Measurements from ENCODE around the gene EME2. TPM values are rescaled to one million over a fixed set of nuclear protein-coding genes. Genes with fewer than 3 reads are reported as not detected.

EME2 gene
- total RNA-seq, 1 experiment from 2014 or later: 63.6 TPM

GRCh38 chr16:1807626-1808025 lies 35.0 kb downstream of the EME2 start:
- TF ChIP-seq CTCF (conservative IDR thresholded peaks at IDR 0.05): no peak
- Mint-ChIP-seq H3K27ac (no peak overlapping the region), H3K9me3 (peaks cover 2 to 4% of the 10 kb centered on the region in 2 experiments; a peak in 2 of 5 replicates), H3K4me1 (no peaks in the 10 kb centered on the region), H3K4me3 (no peak overlapping the region), H3K27me3 (ENCODE audit: low read depth) (no peaks in the 10 kb centered on the region), H3K36me3 (ENCODE audit: insufficient read depth in 1 of 3, low read depth in 3 of 3) (peaks cover 15 to 32% (median 16%) of the 10 kb centered on the region in 3 experiments; a peak in 6 of 7 replicates)
- no peak overlapping the region for H3K4ac ChIP-seq (ENCODE audit: low read depth, low read length)
- DNase-seq: no peak
- no peak overlapping the region for H2AK5ac ChIP-seq (ENCODE audit: insufficient read length, low read length)
- no peaks in the 10 kb centered on the region for H3K27me3 ChIP-seq (ENCODE audit: insufficient read depth, low read length)
- no peak overlapping the region for H2BK5ac ChIP-seq (ENCODE audit: insufficient read length, low read length)
- H3K4me1 ChIP-seq (ENCODE audit: insufficient read depth, low read length): no peaks in the 10 kb centered on the region
- no CpG with 5 or more reads among the region's 10 CpGs for WGBS (ENCODE audit: extremely low coverage, insufficient read length, low lambda C conversion rate)
- no peak overlapping the region for H4K8ac ChIP-seq (replicated peaks; ENCODE audit: insufficient read length, low read depth, low read length)
- H3K4me2 ChIP-seq (ENCODE audit: insufficient read depth, insufficient read length, low read length): no peak overlapping the region
- H2BK120ac ChIP-seq (ENCODE audit: low read depth, low read length, poor library complexity, severe bottlenecking): no peak overlapping the region
- no peak overlapping the region for H2BK20ac ChIP-seq (ENCODE audit: low read depth, low read length, poor library complexity, severe bottlenecking)
- no peaks in the 10 kb centered on the region for H4K20me1 ChIP-seq (ENCODE audit: control insufficient read depth, insufficient read depth, insufficient read length)
- H3T11ph ChIP-seq (ENCODE audit: low read length): no peak overlapping the region
- no peaks in the 10 kb centered on the region for H3K79me2 ChIP-seq (ENCODE audit: insufficient read depth, low read length)
- no peak overlapping the region for H4K5ac ChIP-seq (ENCODE audit: insufficient read length, low read depth, low read length)
- no peak overlapping the region for H3K14ac ChIP-seq (ENCODE audit: insufficient read depth, low read length)
- H3K79me1 ChIP-seq (ENCODE audit: insufficient read depth, low read depth, low read length, poor library complexity, severe bottlenecking): no peaks in the 10 kb centered on the region
- no peak overlapping the region for H2BK15ac ChIP-seq (ENCODE audit: low read depth, low read length)
- no peak overlapping the region for H2BK12ac ChIP-seq (ENCODE audit: insufficient read length, low read depth, low read length)
- no peak overlapping the region for H3K18ac ChIP-seq (ENCODE audit: insufficient read length, low read depth, low read length)
- H4K91ac ChIP-seq (ENCODE audit: insufficient read length, low read depth, low read length): no peak overlapping the region
- H3K23me2 ChIP-seq (ENCODE audit: insufficient read length, low read depth, low read length, poor library complexity, severe bottlenecking): no peaks in the 10 kb centered on the region
- no peak overlapping the region for H2AFZ ChIP-seq (ENCODE audit: low read length)
- no peak overlapping the region for H3K27ac ChIP-seq (ENCODE audit: insufficient read length, low read depth, low read length)
- no peak overlapping the region for H3K9ac ChIP-seq (ENCODE audit: extremely low read depth, insufficient read length, low read length)
- H3K56ac ChIP-seq (ENCODE audit: insufficient read length, low read depth, low read length): no peak overlapping the region
- H3K23ac ChIP-seq (ENCODE audit: insufficient read length, low read depth, low read length): no peak overlapping the region
- H3K9me3 ChIP-seq (ENCODE audit: control insufficient read depth, low read depth, low read length): no peaks in the 10 kb centered on the region

All from H9 (cell line).